Thoracic aorta (tissue), 2 donors: ENCODE data around the gene C1QTNF9B. TPM values are rescaled to one million over a fixed set of nuclear protein-coding genes. Genes with fewer than 3 reads are reported as not detected.
"Not testable (repeated sequence)": the region's sequence is repeated elsewhere in the genome, so short reads cannot be mapped to it uniquely, and the experiment has no call there.

Source experiments
- ATAC-seq: fragments of 150-250 bp; one replicate; pipeline ENCODE4 v1.8.0; 2017; ENCODE audit warnings: low read depth; ENCODE audit not compliant: insufficient number of reproducible peaks, low FRiP score
- DNase-seq: peaks from one replicate; pipeline ENCODE4 v3.0.0-alpha.2; 2020; ENCODE audit warnings: low spot score
- H3K27ac ChIP-seq, 2 donors: fragments of 200-600 bp; sonication (generic); 1 replicate in 1 of 2; 2 replicates in 1 of 2; pipeline ENCODE4 v1.5.1; 2016; ENCODE audit warnings: mild to moderate bottlenecking in 2 of 2, moderate library complexity in 2 of 2
- H3K27me3 ChIP-seq: fragments of 200-600 bp; sonication (generic); replicated peaks from 2 replicates; pipeline ENCODE4 v1.6.0; 2016; ENCODE audit warnings: mild to moderate bottlenecking; ENCODE audit not compliant: insufficient read depth
- H3K36me3 ChIP-seq: fragments of 200-600 bp; sonication (generic); one replicate; pipeline ENCODE4 v1.5.1; 2016
- H3K4me1 ChIP-seq, 2 donors: fragments of 200-600 bp; sonication (generic); 1 replicate in 1 of 2; 2 replicates in 1 of 2; pipeline versions ENCODE4 v1.5.1 to v1.6.0; 2016; ENCODE audit warnings: low read depth in 2 of 2, mild to moderate bottlenecking in 1 of 2; ENCODE audit not compliant: control insufficient read depth in 1 of 2
- H3K4me3 ChIP-seq: fragments of 200-600 bp; sonication (generic); 2 replicates; pipeline ENCODE4 v1.5.1; 2016; ENCODE audit warnings: mild to moderate bottlenecking
- H3K9me3 ChIP-seq: fragments of 200-600 bp; sonication (generic); 2 replicates; pipeline ENCODE4 v1.5.1; 2016
- CTCF ChIP-seq: fragments of 200-600 bp; sonication (generic); IDR thresholded peaks from one replicate; pipeline ENCODE4 v1.5.1; 2019; ENCODE audit warnings: antibody characterized with exemption
- total RNA-seq, 2 donors: library from RNA; depleted of rRNA; stranded (reverse); fragments of >200 nt; gene quantifications; one replicate each; pipeline versions ENCODE4 v1.1.0 to v1.2.3, GENCODE V29; 2016

C1QTNF9B gene
- total RNA-seq, 2 donors from 2014 or later = not detected

DNA sequence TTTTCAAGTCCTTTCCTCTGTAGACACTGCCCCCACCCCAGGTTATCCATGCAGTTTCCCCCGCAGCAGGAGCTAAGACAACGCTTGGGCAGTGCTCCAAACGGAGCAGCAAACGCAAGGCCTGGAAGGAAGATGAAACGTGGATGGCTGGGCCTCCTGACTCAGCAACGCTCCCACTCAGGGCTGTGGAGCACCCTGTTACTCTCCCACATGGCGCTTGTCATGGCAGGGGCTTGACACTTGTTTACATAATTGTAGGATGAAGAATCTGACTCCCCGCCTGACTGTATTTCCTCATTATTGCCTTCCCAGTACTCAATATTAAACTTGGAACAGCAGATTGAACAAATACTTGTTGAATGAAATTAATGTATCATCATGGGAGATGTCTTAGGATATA lies 799 bp upstream of the C1QTNF9B start:
- H3K36me3 ChIP-seq = no peaks in the 10 kb centered on the region
- DNase-seq (no peak), ATAC-seq (no peak)

GRCh38 chr13:23894746-23895145 lies 2.6 kb downstream of the C1QTNF9B start:
- ATAC-seq, H3K4me1 ChIP-seq, DNase-seq, H3K4me3 ChIP-seq, H3K9me3 ChIP-seq, H3K36me3 ChIP-seq, H3K27me3 ChIP-seq, H3K27ac ChIP-seq: not testable (repeated sequence)

More for the DNA sequence above, 799 bp upstream of the C1QTNF9B start:
- H3K9me3 ChIP-seq = no peaks in the 10 kb centered on the region
- H3K27me3 ChIP-seq = no peaks in the 10 kb centered on the region
- no peak overlapping the region for H3K27ac ChIP-seq
- peaks cover under 1% of the 10 kb centered on the region in 2 donors for H3K4me1 ChIP-seq
- no peak for TF ChIP-seq CTCF
- no peak overlapping the region for H3K4me3 ChIP-seq

- not testable (repeated sequence) for H3K4me3 ChIP-seq, DNase-seq, H3K27me3 ChIP-seq, ATAC-seq, H3K4me1 ChIP-seq, H3K9me3 ChIP-seq, H3K36me3 ChIP-seq, H3K27ac ChIP-seq
Observed at GRCh38 chr13:23893791-23894190, 3.5 kb downstream of the C1QTNF9B start.

DNA sequence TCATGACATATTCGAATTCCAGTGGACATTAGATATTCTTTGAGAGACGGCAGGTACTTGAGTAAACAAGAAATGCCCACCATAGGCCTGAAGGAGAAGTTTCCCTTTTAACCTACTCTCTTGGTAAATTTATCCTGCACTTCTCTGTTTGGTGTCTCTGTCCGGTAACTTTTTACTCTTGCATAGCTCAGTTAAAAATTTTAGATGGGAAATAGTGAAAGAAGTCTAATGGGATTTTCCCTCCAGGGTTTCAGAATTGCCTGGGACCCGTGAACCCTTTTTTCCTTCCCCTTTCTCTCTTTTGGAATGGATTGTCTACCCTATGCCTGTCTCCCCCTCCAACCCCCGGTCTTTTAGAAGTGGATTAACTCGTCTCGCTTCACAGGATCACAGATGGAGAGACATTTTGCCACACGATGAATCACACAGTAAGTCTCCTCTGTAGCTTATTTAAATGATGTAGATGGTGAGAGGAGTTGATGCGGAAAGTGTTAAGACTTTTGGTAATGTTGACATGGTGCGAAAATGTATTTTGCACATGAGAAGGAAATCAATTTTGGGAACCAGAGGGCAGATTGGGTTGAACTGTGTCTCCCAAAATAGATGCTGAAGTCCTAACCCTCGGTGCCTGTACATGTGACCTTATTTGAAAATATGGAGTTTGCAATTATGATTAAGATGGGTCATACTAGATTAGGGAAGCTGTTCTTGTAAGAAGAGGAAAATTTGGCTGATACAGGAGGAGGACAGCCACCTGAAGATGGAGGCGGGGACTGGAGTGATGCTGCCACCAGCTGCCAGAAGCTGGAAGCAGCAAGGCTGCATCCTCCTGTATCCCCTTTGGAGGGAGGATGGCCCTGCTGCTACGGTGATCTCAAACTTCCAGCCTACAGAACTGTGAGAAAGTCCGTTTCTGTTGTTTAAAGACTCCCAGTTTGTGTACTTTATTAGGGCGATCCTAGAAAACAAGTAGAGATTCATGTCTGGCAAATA lies 7.4 kb downstream of the C1QTNF9B start:
- Histone ChIP-seq H3K27me3 (no peaks in the 10 kb centered on the region), H3K4me3 (peak overlapping the region; percentile 84), H3K9me3 (no peaks in the 10 kb centered on the region), H3K4me1 (peaks cover 6 to 12% of the 10 kb centered on the region in 2 donors), H3K36me3 (no peaks in the 10 kb centered on the region), H3K27ac (peak overlapping the region; percentile 64 to 81)
- TF ChIP-seq CTCF = no peak
- DNase-seq (no peak), ATAC-seq (no peak)

DNA sequence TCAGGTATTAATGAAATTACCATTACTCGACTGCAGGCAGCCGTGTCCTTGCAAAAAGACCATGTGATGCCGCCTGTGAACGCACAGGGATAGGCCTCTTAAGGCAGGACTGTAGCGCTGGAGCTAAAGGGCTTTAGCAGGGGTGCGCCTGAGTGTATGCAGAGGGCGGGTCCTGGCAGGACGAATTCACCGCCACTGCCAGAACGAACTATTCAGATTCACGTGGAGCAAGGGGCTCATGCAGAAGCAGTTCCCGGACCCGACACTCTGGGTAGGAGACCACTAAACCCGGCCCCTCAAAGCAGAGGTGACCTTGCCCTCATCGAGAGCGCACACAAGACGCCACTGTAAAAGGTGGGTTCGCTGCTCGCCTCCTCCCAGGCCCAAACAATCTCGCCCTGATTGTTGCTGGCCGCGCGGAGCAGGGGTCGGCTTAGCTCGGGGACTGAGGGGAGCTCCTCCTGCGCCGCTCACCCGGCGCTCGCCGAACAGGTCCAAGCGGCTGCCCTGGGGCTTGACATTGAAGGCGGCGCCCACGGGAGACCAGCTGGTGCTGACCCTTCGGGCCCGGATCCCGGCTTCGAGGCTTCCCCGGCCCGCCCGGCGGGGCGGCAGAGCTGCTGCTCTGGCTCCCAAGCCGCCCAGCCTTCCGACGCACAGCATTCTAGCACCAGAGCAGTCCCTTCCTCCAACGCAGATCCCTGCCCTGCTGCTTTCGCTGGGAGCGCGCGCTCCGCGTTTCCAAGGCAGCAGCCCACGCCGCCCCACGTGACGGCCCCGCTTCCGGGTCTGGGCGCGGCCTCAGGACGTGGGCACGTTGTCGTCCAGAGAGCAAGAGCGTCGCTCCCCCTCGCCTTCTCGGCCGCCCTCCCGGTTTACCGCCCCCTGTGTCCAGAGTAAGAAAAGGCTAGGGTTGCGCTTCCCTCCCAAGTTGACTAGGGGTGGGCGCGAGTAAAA lies 8.4 kb downstream of the C1QTNF9B start, which contains the start of gene MIPEP:
Gene MIPEP (minus strand): TSS at position 743 of the 957 bp plus-strand sequence. CDS start 80 bp downstream, at position 663.
- TF ChIP-seq CTCF = peak; percentile 71
- ATAC-seq = peak; percentile 96
- Histone ChIP-seq H3K27me3 (no peaks in the 10 kb centered on the region), H3K9me3 (no peaks in the 10 kb centered on the region), H3K4me3 (peak within 1 kb of the TSS; percentile 84), H3K27ac (peak within 1 kb of the TSS; percentile 64 to 81), H3K4me1 (peaks cover 6 to 12% of the 10 kb centered on the region in 2 donors), H3K36me3 (no peaks in the 10 kb centered on the region)
- peak; percentile 71 for DNase-seq

- H3K4me3 ChIP-seq, H3K27me3 ChIP-seq, H3K36me3 ChIP-seq, H3K4me1 ChIP-seq, H3K27ac ChIP-seq, DNase-seq, H3K9me3 ChIP-seq, ATAC-seq: not testable (repeated sequence)
Observed at GRCh38 chr13:23884361-23884760, 12.9 kb downstream of the C1QTNF9B start.
